ENCODE measurements around the gene MARK1.

MARK1 gene

DNA sequence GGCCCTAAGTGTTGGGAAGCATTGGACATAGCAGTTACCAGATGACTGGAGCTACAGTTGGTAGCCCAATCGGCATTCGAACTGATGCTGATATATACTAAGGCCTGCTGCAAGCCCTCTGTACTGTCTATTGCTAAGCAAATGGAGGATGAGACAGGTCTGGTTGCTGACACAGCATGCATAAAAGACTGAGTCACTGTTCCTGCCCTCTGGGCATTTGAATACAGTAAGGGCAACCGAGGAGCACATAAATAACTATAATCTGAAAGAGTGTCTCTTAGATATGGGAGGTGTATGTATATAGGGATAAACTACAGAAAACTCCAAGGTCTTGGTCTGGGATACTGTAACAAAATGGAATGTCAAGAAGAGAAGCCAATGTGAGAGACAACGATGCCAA lies 16.8 kb upstream of the MARK1 start:
- POLR2A ChIA-PET = no interaction called here
- TF ChIP-seq ZNF211 (tag by site-specific recombination; IDR thresholded peaks at IDR 0.05; ENCODE audit: low read depth) (no peak), ZNF677 (tag by site-specific recombination; IDR thresholded peaks at IDR 0.05) (no peak)
- no peaks in the 10 kb centered on the region for H3K4me1 ChIP-seq (ENCODE audit: control insufficient read depth, insufficient read depth, low read length)

DNA sequence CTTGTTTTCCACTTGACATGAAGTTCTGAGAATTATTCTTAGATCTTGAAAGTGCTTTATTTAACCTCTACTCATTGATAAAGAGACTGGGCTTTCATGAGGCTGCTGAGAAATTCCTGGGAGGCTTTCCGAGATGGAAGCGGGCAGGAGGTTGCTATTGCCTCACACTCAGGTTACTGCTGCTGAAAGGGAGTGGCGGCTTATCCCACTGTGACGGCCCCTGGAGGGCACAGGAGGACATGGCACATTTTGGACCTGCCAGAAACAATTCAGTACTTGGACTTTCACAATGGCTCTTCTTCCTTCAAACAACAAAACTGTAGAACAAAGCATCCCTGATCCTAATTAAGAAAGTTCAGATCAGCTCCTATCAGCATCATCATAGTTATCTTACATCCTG lies 16.2 kb upstream of the MARK1 start:
- Histone ChIP-seq H3K4me1 (ENCODE audit: control insufficient read depth, insufficient read depth, low read length) (no peaks in the 10 kb centered on the region), H3K4me3 (ENCODE audit: low read depth, low read length) (no peak overlapping the region), H3K9me3 (ENCODE audit: control insufficient read depth, insufficient read depth, low read depth, low read length) (no peaks in the 10 kb centered on the region), H3K27ac (ENCODE audit: extremely low read depth, low read depth, low read length) (no peak overlapping the region), H3K36me3 (ENCODE audit: control insufficient read depth in 2 of 2, insufficient read depth in 1 of 2, low read length in 2 of 2) (no peaks in the 10 kb centered on the region)
- CTCF ChIA-PET = interaction anchor here (1.0 kb wide), 1 partner anchor 322 kb away, joined by 3 read pairs; no protein-coding TSS in a partner anchor
- POLR2A ChIA-PET = no interaction called here
- TF ChIP-seq ZXDB (tag by site-specific recombination; IDR thresholded peaks at IDR 0.05) = no peak
- TF ChIP-seq, protein P1, sequence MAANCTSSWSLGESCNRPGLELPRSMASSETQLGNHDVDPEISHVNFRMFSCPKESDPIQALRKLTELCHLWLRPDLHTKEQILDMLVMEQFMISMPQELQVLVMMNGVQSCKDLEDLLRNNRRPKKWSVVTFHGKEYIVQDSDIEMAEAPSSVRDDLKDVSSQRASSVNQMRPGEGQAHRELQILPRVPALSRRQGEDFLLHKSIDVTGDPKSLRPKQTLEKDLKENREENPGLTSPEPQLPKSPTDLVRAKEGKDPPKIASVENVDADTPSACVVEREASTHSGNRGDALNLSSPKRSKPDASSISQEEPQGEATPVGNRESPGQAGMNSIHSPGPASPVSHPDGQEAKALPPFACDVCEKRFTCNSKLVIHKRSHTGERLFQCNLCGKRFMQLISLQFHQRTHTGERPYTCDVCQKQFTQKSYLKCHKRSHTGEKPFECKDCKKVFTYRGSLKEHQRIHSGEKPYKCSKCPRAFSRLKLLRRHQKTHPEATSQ (tag by site-specific recombination; IDR thresholded peaks at IDR 0.05) = no peak
- TF ChIP-seq ZNF37A (tag by site-specific recombination; IDR thresholded peaks at IDR 0.05) = no peak
- TF ChIP-seq ZNF561 (tag by site-specific recombination; IDR thresholded peaks at IDR 0.05; ENCODE audit: borderline replicate concordance) = no peak
- TF ChIP-seq ZNF426 (tag by site-specific recombination; IDR thresholded peaks at IDR 0.05) = no peak
- TF ChIP-seq BCL11A (tag by site-specific recombination; IDR thresholded peaks at IDR 0.05; ENCODE audit: low read depth) = no peak
- no peak for TF ChIP-seq GLIS1 (tag by site-specific recombination; IDR thresholded peaks at IDR 0.05)
- TF ChIP-seq ZNF140 (tag by site-specific recombination; IDR thresholded peaks at IDR 0.05) = no peak

More for the DNA sequence above, 16.8 kb upstream of the MARK1 start:
- Histone ChIP-seq H3K4me3 (ENCODE audit: low read depth, low read length) (no peak overlapping the region), H3K27ac (ENCODE audit: extremely low read depth, low read depth, low read length) (no peak overlapping the region), H3K9me3 (ENCODE audit: control insufficient read depth, insufficient read depth, low read depth, low read length) (no peaks in the 10 kb centered on the region), H3K36me3 (ENCODE audit: control insufficient read depth in 2 of 2, insufficient read depth in 1 of 2, low read length in 2 of 2) (no peaks in the 10 kb centered on the region)
- CTCF ChIA-PET = interaction anchor here (0.6 kb wide), 1 partner anchor 174 kb away, joined by 3 read pairs; no protein-coding TSS in a partner anchor

DNA sequence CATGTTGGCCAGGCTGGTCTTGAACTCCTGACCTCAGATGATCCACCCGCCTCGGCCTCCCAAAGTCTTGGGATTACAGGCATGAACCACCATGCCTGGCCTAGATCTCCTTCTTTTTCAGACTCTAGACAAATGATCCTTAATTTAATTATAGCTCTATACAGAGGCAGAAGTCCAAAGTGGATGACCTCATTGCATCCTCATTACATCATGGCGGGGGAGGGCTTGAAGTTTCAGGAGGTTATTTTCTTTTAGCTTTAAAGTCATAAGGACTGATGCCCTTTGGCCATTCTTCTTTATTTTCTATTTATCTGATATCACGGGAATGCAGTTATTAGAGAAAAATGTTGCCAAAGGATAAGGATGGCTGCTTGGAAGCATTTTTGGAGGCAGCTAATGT lies 14.1 kb upstream of the MARK1 start:
- H3K36me3 ChIP-seq (ENCODE audit: control insufficient read depth in 2 of 2, insufficient read depth in 1 of 2, low read length in 2 of 2) = no peaks in the 10 kb centered on the region
- no peak overlapping the region for H3K4me3 ChIP-seq (ENCODE audit: low read depth, low read length)
- ChIA-PET CTCF (interaction anchor here (1.1 to 1.2 kb wide), 3 partner anchors 17 to 263 kb away, joined by 3 to 5 read pairs (median 4); no protein-coding TSS in a partner anchor), POLR2A (no interaction called here)
- no peak overlapping the region for H3K27ac ChIP-seq (ENCODE audit: extremely low read depth, low read depth, low read length)
- H3K9me3 ChIP-seq (ENCODE audit: control insufficient read depth, insufficient read depth, low read depth, low read length) = no peaks in the 10 kb centered on the region
- no peaks in the 10 kb centered on the region for H3K4me1 ChIP-seq (ENCODE audit: control insufficient read depth, insufficient read depth, low read length)
- TF ChIP-seq, protein P2, sequence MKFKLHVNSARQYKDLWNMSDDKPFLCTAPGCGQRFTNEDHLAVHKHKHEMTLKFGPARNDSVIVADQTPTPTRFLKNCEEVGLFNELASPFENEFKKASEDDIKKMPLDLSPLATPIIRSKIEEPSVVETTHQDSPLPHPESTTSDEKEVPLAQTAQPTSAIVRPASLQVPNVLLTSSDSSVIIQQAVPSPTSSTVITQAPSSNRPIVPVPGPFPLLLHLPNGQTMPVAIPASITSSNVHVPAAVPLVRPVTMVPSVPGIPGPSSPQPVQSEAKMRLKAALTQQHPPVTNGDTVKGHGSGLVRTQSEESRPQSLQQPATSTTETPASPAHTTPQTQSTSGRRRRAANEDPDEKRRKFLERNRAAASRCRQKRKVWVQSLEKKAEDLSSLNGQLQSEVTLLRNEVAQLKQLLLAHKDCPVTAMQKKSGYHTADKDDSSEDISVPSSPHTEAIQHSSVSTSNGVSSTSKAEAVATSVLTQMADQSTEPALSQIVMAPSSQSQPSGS (tag by site-specific recombination; IDR thresholded peaks at IDR 0.05; ENCODE audit: low read depth) = peak; percentile 87
- TF ChIP-seq ZNF830 (tag by site-specific recombination; IDR thresholded peaks at IDR 0.05; ENCODE audit: low read depth) (no peak), KLF10 (tag by site-specific recombination; IDR thresholded peaks at IDR 0.05) (no peak), ZNF175 (tag by site-specific recombination; IDR thresholded peaks at IDR 0.05) (no peak), ZFP37 (tag by site-specific recombination; IDR thresholded peaks at IDR 0.05) (0 out of 2 replicates have a peak, but pooled peaks have one; percentile 59), ZNF140 (tag by site-specific recombination; IDR thresholded peaks at IDR 0.05) (no peak), ZNF629 (tag by site-specific recombination; IDR thresholded peaks at IDR 0.05) (peak; percentile 83), ZNF335 (tag by site-specific recombination; conservative IDR thresholded peaks at IDR 0.05) (peak; percentile 36; the same call in 1 of the 2 replicates), ZBTB17 (tag by site-specific recombination; IDR thresholded peaks at IDR 0.05) (0 out of 2 replicates have a peak, but pooled peaks have one; percentile 14), ZNF530 (tag by site-specific recombination; IDR thresholded peaks at IDR 0.05; ENCODE audit: low read depth) (no peak), ZNF660 (tag by site-specific recombination; IDR thresholded peaks at IDR 0.05) (0 out of 2 replicates have a peak, but pooled peaks have one; percentile 44), ZBTB21 (tag by site-specific recombination; IDR thresholded peaks at IDR 0.05) (peak; percentile 83), SP3 (tag by site-specific recombination; IDR thresholded peaks at IDR 0.05) (no peak), ZFHX2 (tag by site-specific recombination; conservative IDR thresholded peaks at IDR 0.05) (no peak), GFI1B (tag by site-specific recombination; IDR thresholded peaks at IDR 0.05) (no peak), ZBTB20 (tag by site-specific recombination; IDR thresholded peaks at IDR 0.05) (no peak), ZEB2 (tag by site-specific recombination; IDR thresholded peaks at IDR 0.05) (peak; percentile 58; the same call in 1 of the 2 replicates), ZNF585B (tag by site-specific recombination; IDR thresholded peaks at IDR 0.05) (no peak), ZNF664 (tag by site-specific recombination; IDR thresholded peaks at IDR 0.05) (peak; percentile 34; the same call in 1 of the 2 replicates), SP7 (tag by site-specific recombination; IDR thresholded peaks at IDR 0.05) (peak; percentile 87)
- TF ChIP-seq, protein P3, sequence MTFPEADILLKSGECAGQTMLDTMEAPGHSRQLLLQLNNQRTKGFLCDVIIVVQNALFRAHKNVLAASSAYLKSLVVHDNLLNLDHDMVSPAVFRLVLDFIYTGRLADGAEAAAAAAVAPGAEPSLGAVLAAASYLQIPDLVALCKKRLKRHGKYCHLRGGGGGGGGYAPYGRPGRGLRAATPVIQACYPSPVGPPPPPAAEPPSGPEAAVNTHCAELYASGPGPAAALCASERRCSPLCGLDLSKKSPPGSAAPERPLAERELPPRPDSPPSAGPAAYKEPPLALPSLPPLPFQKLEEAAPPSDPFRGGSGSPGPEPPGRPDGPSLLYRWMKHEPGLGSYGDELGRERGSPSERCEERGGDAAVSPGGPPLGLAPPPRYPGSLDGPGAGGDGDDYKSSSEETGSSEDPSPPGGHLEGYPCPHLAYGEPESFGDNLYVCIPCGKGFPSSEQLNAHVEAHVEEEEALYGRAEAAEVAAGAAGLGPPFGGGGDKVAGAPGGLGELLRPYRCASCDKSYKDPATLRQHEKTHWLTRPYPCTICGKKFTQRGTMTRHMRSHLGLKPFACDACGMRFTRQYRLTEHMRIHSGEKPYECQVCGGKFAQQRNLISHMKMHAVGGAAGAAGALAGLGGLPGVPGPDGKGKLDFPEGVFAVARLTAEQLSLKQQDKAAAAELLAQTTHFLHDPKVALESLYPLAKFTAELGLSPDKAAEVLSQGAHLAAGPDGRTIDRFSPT (tag by site-specific recombination; IDR thresholded peaks at IDR 0.05) = peak; percentile 34; the same call in 1 of the 2 replicates

Data from HEK293 (cell line).